ENCODE data around the gene IFIT5. TPM values are rescaled to one million over a fixed set of nuclear protein-coding genes. Genes with fewer than 3 reads are reported as not detected.

Gene IFIT5
- polyA plus RNA-seq, 4 donors, result 12.1 to 25.1 (median 15.3) TPM

Other genes starting within 250 kb of the IFIT5 start
- gene CH25H, start 207.3 kb upstream of the IFIT5 start, polyA plus RNA-seq (ENCODE audit: insufficient read length in 4 of 4), result 1 to 10 TPM in 1 of 4 donors, under 1 TPM in 3; 0.15 to 2.7 (median 0.30) TPM
- gene LIPA, start 162.8 kb upstream of the IFIT5 start, polyA plus RNA-seq (ENCODE audit: insufficient read length in 4 of 4), result 10 to 100 TPM; 36.3 to 67.7 (median 52.7) TPM
- 10 to 100 TPM in 2 of 4 donors, 1 to 10 TPM in 2; 7.5 to 14.6 (median 10.9) TPM for gene IFIT2, start 112.5 kb upstream of the IFIT5 start, polyA plus RNA-seq (ENCODE audit: insufficient read length in 4 of 4)
- gene IFIT3, start 86.6 kb upstream of the IFIT5 start, polyA plus RNA-seq (ENCODE audit: insufficient read length in 4 of 4), result 10 to 100 TPM; 12.5 to 21.9 (median 15.5) TPM
- gene IFIT1B, start 36.5 kb upstream of the IFIT5 start, polyA plus RNA-seq (ENCODE audit: insufficient read length in 4 of 4), result 1 to 10 TPM in 1 of 4 donors, under 1 TPM in 2, not detected in 1; 0.10 to 1.6 (median 0.17) TPM
- 10 to 100 TPM; 16.0 to 26.6 (median 19.8) TPM for gene IFIT1, start 21.9 kb upstream of the IFIT5 start, polyA plus RNA-seq (ENCODE audit: insufficient read length in 4 of 4)
- gene SLC16A12, start 121.0 kb downstream of the IFIT5 start, polyA plus RNA-seq (ENCODE audit: insufficient read length in 4 of 4), result 10 to 100 TPM in 3 of 4 donors, 1 to 10 TPM in 1; 1.8 to 33.1 (median 31.9) TPM
- gene PANK1, start 230.7 kb downstream of the IFIT5 start, polyA plus RNA-seq (ENCODE audit: insufficient read length in 4 of 4), result 10 to 100 TPM; 16.6 to 51.3 (median 47.1) TPM